ENCODE measurements around the gene MGST3. TPM values are rescaled to one million over a fixed set of nuclear protein-coding genes. Genes with fewer than 3 reads are reported as not detected.

Gene MGST3
- total and polyA plus RNA-seq, 2 of the 4 experiments (the other 2 are of a cell fraction): 159 to 213 TPM

DNA sequence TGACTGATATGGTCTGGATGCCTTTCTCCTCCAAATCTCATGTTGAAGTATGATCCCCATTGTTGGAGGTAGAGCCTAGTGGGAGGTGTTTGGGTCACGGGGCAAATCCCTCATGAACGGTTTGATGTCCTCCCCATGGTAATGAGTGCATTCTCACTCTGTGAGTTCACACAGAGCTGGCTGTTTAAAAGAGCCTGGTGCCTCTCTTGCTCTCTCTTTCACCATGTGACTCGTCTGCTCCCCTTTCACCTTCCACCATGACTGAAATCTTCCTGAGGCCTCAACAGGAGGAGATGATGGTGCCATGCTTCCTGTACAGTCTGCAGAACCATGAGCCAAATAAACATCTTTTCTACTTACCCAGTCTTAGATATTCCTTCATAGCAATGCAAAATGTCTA, 37.1 kb downstream of the MGST3 start:
- ATAC-seq (ENCODE audit: low read depth): no peak
- H3K36me3 ChIP-seq (ENCODE audit: control insufficient read depth, insufficient read depth, low read length): peaks cover 33% of the 10 kb centered on the region
- dilution Hi-C loops (cut with HindIII; ENCODE audit: low sequenced_read_pairs, unreplicated experiment): no loop called here

More for the DNA sequence above, 37.1 kb downstream of the MGST3 start:
- in situ Hi-C loops (cut with MboI; ENCODE audit: low sequenced_read_pairs) (no loop called here), intact Hi-C loops (cut with micrococcal nuclease) (no loop called here)
- H3K27ac ChIP-seq (ENCODE audit: insufficient read depth, low read length): no peak overlapping the region
- no peak overlapping the region for H3K56ac ChIP-seq (ENCODE audit: extremely low read depth, insufficient read depth, low read length)
- H4K20me1 ChIP-seq (ENCODE audit: insufficient read depth, low read length): no peaks in the 10 kb centered on the region
- H2AK5ac ChIP-seq (ENCODE audit: low read depth, low read length): no peak overlapping the region
- H3K9ac ChIP-seq (ENCODE audit: low read depth, low read length): no peak overlapping the region
- H3K9me3 ChIP-seq (ENCODE audit: control insufficient read depth, insufficient read depth, low read length): no peaks in the 10 kb centered on the region
- no TSS peak for BruUV-seq (replicated peaks)
- POLR2A ChIA-PET (ENCODE audit: unreplicated experiment): interaction anchor here (0.5 kb wide), 1 partner anchor 187 kb away, joined by 5 read pairs; no protein-coding TSS in a partner anchor
- CTCF ChIA-PET: no interaction called here
- no peak overlapping the region for H2AFZ ChIP-seq (replicated peaks; ENCODE audit: low read length, poor library complexity)
- H2AK9ac ChIP-seq (replicated peaks; ENCODE audit: low read depth, low read length, poor library complexity): no peak overlapping the region
- H3K79me1 ChIP-seq (ENCODE audit: low read depth in 1 of 2, low read length in 2 of 2): peaks cover 8 to 18% of the 10 kb centered on the region in 2 experiments; a peak in 2 of 4 replicates
- no peak overlapping the region for H3K14ac ChIP-seq (replicated peaks; ENCODE audit: low read depth, low read length)
- no peak overlapping the region for H3K4ac ChIP-seq (ENCODE audit: low read depth, low read length)
- no peak overlapping the region for H3K4me3 ChIP-seq (ENCODE audit: insufficient read depth, low read depth, low read length)
- no peak overlapping the region for H2BK15ac ChIP-seq (ENCODE audit: low read depth, low read length)
- no peak overlapping the region for H3K23ac ChIP-seq (ENCODE audit: low read depth, low read length)
- no peak overlapping the region for H4K91ac ChIP-seq (ENCODE audit: insufficient read depth, low read depth, low read length)
- no peak overlapping the region for H4K5ac ChIP-seq (ENCODE audit: low read depth, low read length)
- peaks cover 5% of the 10 kb centered on the region for H3K4me1 ChIP-seq (ENCODE audit: control insufficient read depth, insufficient read depth, low read length)
- no peak for DNase-seq
- H3K4me2 ChIP-seq (ENCODE audit: low read depth, low read length): no peak overlapping the region
- no peak overlapping the region for H2BK5ac ChIP-seq (ENCODE audit: low read depth, low read length, poor library complexity, severe bottlenecking)
- no peak overlapping the region for H3K18ac ChIP-seq (ENCODE audit: low read depth, low read length)
- H3K9me1 ChIP-seq (ENCODE audit: insufficient read depth, low read length): no peaks in the 10 kb centered on the region; the same call in none of the 2 replicates
- H2BK20ac ChIP-seq (ENCODE audit: low read depth, low read length): no peak overlapping the region
- TF ChIP-seq MAZ (IDR thresholded peaks at IDR 0.05; ENCODE audit: borderline replicate concordance, low read depth, low read length) (no peak), FOS (IDR thresholded peaks at IDR 0.05; ENCODE audit: low read depth, low read length) (no peak), RAD21 (IDR thresholded peaks at IDR 0.05; ENCODE audit: low read length) (no peak), MAFK (IDR thresholded peaks at IDR 0.05; ENCODE audit: low read depth, low read length) (no peak), MXI1 (IDR thresholded peaks at IDR 0.05; ENCODE audit: borderline replicate concordance, low read depth, low read length) (no peak), CEBPB (IDR thresholded peaks at IDR 0.05; ENCODE audit: low read depth, low read length) (no peak), CHD1 (IDR thresholded peaks at IDR 0.05; ENCODE audit: low read depth, low read length) (no peak), NFE2L2 (IDR thresholded peaks at IDR 0.05; ENCODE audit: low read depth, low read length) (no peak), SMC3 (IDR thresholded peaks at IDR 0.05; ENCODE audit: low read depth, low read length) (no peak), RFX5 (IDR thresholded peaks at IDR 0.05; ENCODE audit: low read depth, low read length) (no peak), RCOR1 (IDR thresholded peaks at IDR 0.05; ENCODE audit: insufficient replicate concordance, low read length) (no peak)
- TF ChIP-seq, protein P1, sequence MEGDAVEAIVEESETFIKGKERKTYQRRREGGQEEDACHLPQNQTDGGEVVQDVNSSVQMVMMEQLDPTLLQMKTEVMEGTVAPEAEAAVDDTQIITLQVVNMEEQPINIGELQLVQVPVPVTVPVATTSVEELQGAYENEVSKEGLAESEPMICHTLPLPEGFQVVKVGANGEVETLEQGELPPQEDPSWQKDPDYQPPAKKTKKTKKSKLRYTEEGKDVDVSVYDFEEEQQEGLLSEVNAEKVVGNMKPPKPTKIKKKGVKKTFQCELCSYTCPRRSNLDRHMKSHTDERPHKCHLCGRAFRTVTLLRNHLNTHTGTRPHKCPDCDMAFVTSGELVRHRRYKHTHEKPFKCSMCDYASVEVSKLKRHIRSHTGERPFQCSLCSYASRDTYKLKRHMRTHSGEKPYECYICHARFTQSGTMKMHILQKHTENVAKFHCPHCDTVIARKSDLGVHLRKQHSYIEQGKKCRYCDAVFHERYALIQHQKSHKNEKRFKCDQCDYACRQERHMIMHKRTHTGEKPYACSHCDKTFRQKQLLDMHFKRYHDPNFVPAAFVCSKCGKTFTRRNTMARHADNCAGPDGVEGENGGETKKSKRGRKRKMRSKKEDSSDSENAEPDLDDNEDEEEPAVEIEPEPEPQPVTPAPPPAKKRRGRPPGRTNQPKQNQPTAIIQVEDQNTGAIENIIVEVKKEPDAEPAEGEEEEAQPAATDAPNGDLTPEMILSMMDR (conservative IDR thresholded peaks at IDR 0.05; ENCODE audit: low read depth, low read length): no peak
- no peak overlapping the region for H2BK120ac ChIP-seq (ENCODE audit: low read depth, low read length)
- WGBS, 2 experiments (ENCODE audit: extremely low coverage in 2 of 2, insufficient read length in 1 of 2): no CpG with 5 or more reads among the region's 3 CpGs
- no peaks in the 10 kb centered on the region for H3K27me3 ChIP-seq (ENCODE audit: control insufficient read depth, insufficient read depth, low read length)
- no peak overlapping the region for H4K8ac ChIP-seq (ENCODE audit: low read depth in 2 of 2, low read length in 2 of 2)
